ELR (cell line): ENCODE data around the gene TOP2A.

Source experiments
- DNase-seq: peaks from one replicate; pipeline ENCODE4 v3.0.0-alpha.2; 2015; ENCODE audit warnings: low read depth

The TOP2A gene

GRCh38 chr17:40453881-40454612 lies 36.4 kb upstream of the TOP2A start:
- DNase-seq: peak; percentile 78

- DNase-seq: peak; percentile 89
These were observed 35.3 kb upstream of the TOP2A start for GRCh38 chr17:40452921-40453378.

GRCh38 chr17:40452216-40452787 lies 34.6 kb upstream of the TOP2A start:
- peak; percentile 67 for DNase-seq

GRCh38 chr17:40451420-40451819 lies 33.7 kb upstream of the TOP2A start:
- no peak for DNase-seq

GRCh38 chr17:40450175-40450574 lies 32.5 kb upstream of the TOP2A start:
- DNase-seq: peak; percentile 66

- no peak for DNase-seq
These were observed 31.1 kb upstream of the TOP2A start for GRCh38 chr17:40448639-40449261.

- DNase-seq: no peak
These were observed 30.5 kb upstream of the TOP2A start for GRCh38 chr17:40448213-40448638.

GRCh38 chr17:40447806-40448205 lies 30.1 kb upstream of the TOP2A start:
- no peak for DNase-seq

GRCh38 chr17:40447148-40447644 lies 29.5 kb upstream of the TOP2A start:
- DNase-seq: no peak

- peak; percentile 61 for DNase-seq
These were observed 28.2 kb upstream of the TOP2A start for GRCh38 chr17:40445751-40446468.

GRCh38 chr17:40443988-40444899 lies 26.5 kb upstream of the TOP2A start:
- DNase-seq: peak; percentile 33

GRCh38 chr17:40443196-40443987 lies 25.7 kb upstream of the TOP2A start, which contains the start of gene IGFBP4:
IGFBP4 (plus strand) TSS chr17:40443450; CDS start chr17:40443736, 286 bp downstream.
- peak; percentile 84 for DNase-seq

GRCh38 chr17:40442392-40443195 lies 24.9 kb upstream of the TOP2A start:
- peak; percentile 69 for DNase-seq

- DNase-seq: no peak
These were observed 22.5 kb upstream of the TOP2A start for GRCh38 chr17:40440166-40440565.

GRCh38 chr17:40437095-40437732 lies 19.5 kb upstream of the TOP2A start:
- no peak for DNase-seq

- no peak for DNase-seq
These were observed 18.9 kb upstream of the TOP2A start for GRCh38 chr17:40436636-40437035.

GRCh38 chr17:40433551-40434415 lies 16.1 kb upstream of the TOP2A start:
- peak; percentile 45 for DNase-seq
